GM19099 (cell line): ENCODE measurements around the gene MAP4.

Source experiments
- POLR2A ChIP-seq: IDR thresholded peaks from 3 replicates; pipeline ENCODE4 v1.6.1; 2011; ENCODE audit warnings: low read depth; ENCODE audit not compliant: insufficient read length; ENCODE audit errors: extremely low read depth

MAP4 gene

GRCh38 chr3:47949979-47950378 lies 66.2 kb downstream of the MAP4 start:
- TF ChIP-seq POLR2A: no peak

- no peak for TF ChIP-seq POLR2A
Measured at GRCh38 chr3:47940232-47940631, 76.0 kb downstream of the MAP4 start.

- no peak for TF ChIP-seq POLR2A
Measured at GRCh38 chr3:47932421-47932820, 83.8 kb downstream of the MAP4 start.

GRCh38 chr3:47930979-47931378 lies 85.2 kb downstream of the MAP4 start:
- no peak for TF ChIP-seq POLR2A

- TF ChIP-seq POLR2A: no peak
Measured at GRCh38 chr3:47916696-47917095, 99.5 kb downstream of the MAP4 start.

GRCh38 chr3:47916201-47916600 lies 100.0 kb downstream of the MAP4 start:
- TF ChIP-seq POLR2A: no peak

GRCh38 chr3:47912006-47912504 lies 104.2 kb downstream of the MAP4 start:
- no peak for TF ChIP-seq POLR2A

- no peak for TF ChIP-seq POLR2A
Measured at GRCh38 chr3:47910777-47911440, 105.3 kb downstream of the MAP4 start.

GRCh38 chr3:47910233-47910632 lies 106.0 kb downstream of the MAP4 start:
- no peak for TF ChIP-seq POLR2A

- no peak for TF ChIP-seq POLR2A
Measured at GRCh38 chr3:47909607-47910006, 106.6 kb downstream of the MAP4 start.

GRCh38 chr3:47908744-47909143 lies 107.5 kb downstream of the MAP4 start:
- TF ChIP-seq POLR2A: no peak

GRCh38 chr3:47907784-47908183 lies 108.4 kb downstream of the MAP4 start:
- TF ChIP-seq POLR2A: no peak

GRCh38 chr3:47902746-47903145 lies 113.5 kb downstream of the MAP4 start:
- no peak for TF ChIP-seq POLR2A

- TF ChIP-seq POLR2A: no peak
Measured at GRCh38 chr3:47901280-47901833, 114.9 kb downstream of the MAP4 start.

- TF ChIP-seq POLR2A: no peak
Measured at GRCh38 chr3:47899495-47900108, 116.6 kb downstream of the MAP4 start.

GRCh38 chr3:47897954-47898353 lies 118.3 kb downstream of the MAP4 start:
- TF ChIP-seq POLR2A: no peak
